ENCODE measurements around the gene NAV2.

The NAV2 gene

DNA sequence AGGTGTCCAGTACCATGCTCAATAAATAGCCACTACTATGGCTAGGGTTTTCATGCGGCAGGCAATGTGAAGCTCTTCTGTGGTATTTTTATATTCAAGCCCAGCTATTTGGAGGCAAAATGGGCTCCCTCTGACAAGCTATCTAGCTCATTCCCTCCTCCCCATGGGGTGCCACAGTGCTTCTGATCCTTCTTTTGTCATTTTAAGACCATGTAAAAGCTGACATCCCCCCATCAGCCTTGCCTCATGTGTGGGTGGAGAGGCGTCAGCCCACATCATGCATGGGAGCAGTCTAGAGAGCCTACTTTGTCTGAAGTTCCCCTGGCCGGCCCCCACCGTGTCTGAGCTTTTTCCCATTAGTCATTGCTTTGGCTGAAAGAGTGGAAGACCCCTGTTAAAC is 59.8 kb downstream of the NAV2 start:
- Histone ChIP-seq H3K4me1 (ENCODE audit: control insufficient read depth, insufficient read depth, low read length) (peaks cover 43% of the 10 kb centered on the region), H3K4me2 (ENCODE audit: low read length) (no peak overlapping the region), H3K9ac (ENCODE audit: low read depth, low read length) (no peak overlapping the region), H3K9me3 (replicated peaks; ENCODE audit: low read length) (no peaks in the 10 kb centered on the region), H3K27me3 (ENCODE audit: control insufficient read depth, insufficient read depth, low read length) (no peaks in the 10 kb centered on the region), H3K4me3 (ENCODE audit: low read length) (no peak overlapping the region), H3K36me3 (ENCODE audit: insufficient read depth, low read length) (peaks cover 32% of the 10 kb centered on the region)

- peaks cover 50% of the 10 kb centered on the region for H3K4me1 ChIP-seq (ENCODE audit: control insufficient read depth, insufficient read depth, low read length)
These were observed 61.7 kb downstream of the NAV2 start for GRCh38 chr11:19774329-19774728.

DNA sequence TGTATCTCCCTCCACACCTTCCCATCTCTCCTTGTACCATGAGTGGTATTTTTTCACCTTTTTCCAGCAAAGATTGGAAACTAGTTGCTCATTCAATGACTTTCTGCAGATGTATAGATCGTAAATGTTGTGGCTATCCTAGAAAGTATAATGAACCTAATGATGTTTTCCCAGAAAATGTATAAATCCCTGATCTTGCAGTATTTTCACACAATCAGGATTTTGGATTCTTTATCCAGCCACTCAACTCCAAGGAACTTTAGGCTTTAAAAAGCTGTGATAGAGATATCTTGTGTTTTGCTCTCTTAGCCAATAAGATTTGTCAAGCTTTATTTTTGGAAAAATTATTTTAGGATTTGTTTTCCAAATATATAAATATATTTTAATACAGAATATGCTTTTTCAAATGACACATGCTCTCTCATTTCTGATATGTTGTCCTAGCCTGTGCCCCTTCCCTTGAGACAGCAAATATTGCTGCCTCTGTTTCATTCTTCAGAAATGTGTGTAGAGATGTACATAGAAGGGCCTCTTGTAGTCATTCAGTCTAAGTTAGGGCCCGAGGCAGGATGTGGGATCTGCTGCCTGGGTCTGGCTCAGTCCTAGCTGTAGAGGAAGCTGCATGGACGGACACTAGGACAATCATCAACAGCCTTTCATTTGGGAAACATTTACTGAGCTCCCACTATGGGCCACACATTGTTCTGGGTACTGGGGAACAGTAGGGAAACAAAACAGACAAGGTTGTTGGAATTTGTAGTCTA is 62.4 kb downstream of the NAV2 start:
- Histone ChIP-seq H3K27me3 (ENCODE audit: control insufficient read depth, insufficient read depth, low read length) (no peaks in the 10 kb centered on the region), H3K4me3 (ENCODE audit: low read length) (no peak overlapping the region), H3K4me1 (ENCODE audit: control insufficient read depth, insufficient read depth, low read length) (peaks cover 51% of the 10 kb centered on the region), H3K36me3 (ENCODE audit: insufficient read depth, low read length) (peaks cover 37% of the 10 kb centered on the region), H3K9me3 (replicated peaks; ENCODE audit: low read length) (no peaks in the 10 kb centered on the region), H3K4me2 (ENCODE audit: low read length) (no peak overlapping the region), H3K9ac (ENCODE audit: low read depth, low read length) (no peak overlapping the region)

More at GRCh38 chr11:19774329-19774728, 61.7 kb downstream of the NAV2 start:
- Histone ChIP-seq H3K4me3 (ENCODE audit: low read length) (no peak overlapping the region), H3K9ac (ENCODE audit: low read depth, low read length) (no peak overlapping the region), H3K9me3 (replicated peaks; ENCODE audit: low read length) (no peaks in the 10 kb centered on the region), H3K4me2 (ENCODE audit: low read length) (no peak overlapping the region), H3K27me3 (ENCODE audit: control insufficient read depth, insufficient read depth, low read length) (no peaks in the 10 kb centered on the region), H3K36me3 (ENCODE audit: insufficient read depth, low read length) (peaks cover 32% of the 10 kb centered on the region)

DNA sequence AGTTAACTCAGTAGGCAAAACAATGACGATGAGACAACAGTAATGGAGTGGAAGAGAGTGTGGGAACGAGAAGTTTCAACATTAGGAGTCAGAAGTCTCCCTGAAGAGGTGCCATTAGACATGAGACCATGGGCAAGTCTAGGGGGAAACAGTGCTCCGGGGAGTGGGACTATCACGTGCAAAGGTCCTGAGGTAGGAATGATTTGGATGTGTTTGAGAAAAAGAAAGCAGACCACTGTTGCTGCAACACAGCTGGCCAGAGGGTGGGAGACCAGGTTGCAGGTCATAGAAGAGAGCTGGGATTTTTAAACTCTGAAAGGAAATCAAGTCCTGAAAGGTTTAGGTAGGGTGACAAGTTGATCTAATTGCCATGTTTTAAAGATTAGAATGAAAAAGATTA is 63.0 kb downstream of the NAV2 start:
- H3K27me3 ChIP-seq (ENCODE audit: control insufficient read depth, insufficient read depth, low read length) = no peaks in the 10 kb centered on the region
- no peak overlapping the region for H3K4me3 ChIP-seq (ENCODE audit: low read length)
- H3K9me3 ChIP-seq (replicated peaks; ENCODE audit: low read length) = no peaks in the 10 kb centered on the region
- peaks cover 43% of the 10 kb centered on the region for H3K36me3 ChIP-seq (ENCODE audit: insufficient read depth, low read length)
- peaks cover 47% of the 10 kb centered on the region for H3K4me1 ChIP-seq (ENCODE audit: control insufficient read depth, insufficient read depth, low read length)
- no peak overlapping the region for H3K9ac ChIP-seq (ENCODE audit: low read depth, low read length)
- no peak overlapping the region for H3K4me2 ChIP-seq (ENCODE audit: low read length)

DNA sequence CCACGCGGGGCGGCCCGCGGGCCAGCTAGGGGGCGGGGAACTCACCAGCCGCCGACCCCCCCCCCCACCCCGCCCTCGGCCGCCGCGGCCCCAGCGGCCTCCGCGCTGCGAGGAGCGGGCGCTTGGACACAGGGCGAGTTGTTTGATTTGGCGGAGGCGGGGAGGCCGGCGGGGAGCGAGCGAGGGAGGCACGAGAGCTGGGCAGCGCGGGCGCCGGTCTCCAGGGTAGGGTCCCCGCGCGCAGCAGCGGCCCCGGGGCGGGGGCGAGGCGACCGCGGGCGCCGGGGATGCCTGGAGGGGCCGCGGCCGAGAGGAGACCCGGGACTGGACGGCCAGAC is 64.4 kb downstream of the NAV2 start:
- Histone ChIP-seq H3K4me3 (ENCODE audit: low read length) (peak overlapping the region; percentile 9), H3K27me3 (ENCODE audit: control insufficient read depth, insufficient read depth, low read length) (no peaks in the 10 kb centered on the region)

DNA sequence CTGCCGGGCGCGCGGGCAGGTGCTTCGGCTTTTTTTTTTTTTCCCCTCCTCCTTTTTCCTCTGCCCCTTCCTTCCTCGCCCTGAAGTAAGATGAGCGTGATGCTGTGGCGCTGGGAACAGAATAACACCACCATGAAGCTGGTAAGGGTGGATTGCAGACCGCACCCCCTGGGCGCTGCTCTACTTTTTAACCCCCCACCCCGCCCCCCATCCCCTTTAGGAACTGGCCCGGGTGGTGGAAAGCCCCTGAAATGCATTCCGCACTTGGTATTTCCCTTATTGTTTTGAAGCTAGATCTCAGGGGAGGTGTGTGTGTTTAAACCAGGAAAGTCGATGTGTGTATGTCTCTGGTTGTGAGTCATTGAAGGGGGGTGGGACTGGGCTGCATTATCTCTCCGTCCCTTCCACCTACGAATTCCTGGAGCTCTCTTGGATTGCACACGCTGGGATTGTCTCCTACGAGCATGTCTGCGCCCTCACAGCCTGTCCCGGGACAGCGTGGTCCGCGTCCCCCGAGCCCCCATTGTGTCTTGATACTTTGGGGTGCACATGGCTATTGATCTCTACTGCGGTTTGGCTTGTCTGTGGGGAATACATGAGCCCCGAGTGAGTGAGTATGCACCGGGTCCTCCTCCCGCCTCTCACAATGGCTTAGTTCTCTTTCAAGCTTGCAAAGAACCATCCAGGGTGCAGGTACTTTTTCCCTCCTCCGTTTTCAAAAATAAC is 64.9 kb downstream of the NAV2 start:
- Histone ChIP-seq H3K27me3 (ENCODE audit: control insufficient read depth, insufficient read depth, low read length) (no peaks in the 10 kb centered on the region), H3K9ac (ENCODE audit: low read depth, low read length) (no peak overlapping the region), H3K4me2 (ENCODE audit: low read length) (peak overlapping the region; percentile 47), H3K36me3 (ENCODE audit: insufficient read depth, low read length) (peaks cover 53% of the 10 kb centered on the region), H3K4me3 (ENCODE audit: low read length) (peak overlapping the region; percentile 5), H3K9me3 (replicated peaks; ENCODE audit: low read length) (no peaks in the 10 kb centered on the region), H3K4me1 (ENCODE audit: control insufficient read depth, insufficient read depth, low read length) (peaks cover 34% of the 10 kb centered on the region)

More for the DNA sequence above, 64.4 kb downstream of the NAV2 start:
- Histone ChIP-seq H3K36me3 (ENCODE audit: insufficient read depth, low read length) (peaks cover 54% of the 10 kb centered on the region), H3K4me1 (ENCODE audit: control insufficient read depth, insufficient read depth, low read length) (peaks cover 34% of the 10 kb centered on the region), H3K9ac (ENCODE audit: low read depth, low read length) (no peak overlapping the region), H3K4me2 (ENCODE audit: low read length) (peak overlapping the region; percentile 55), H3K9me3 (replicated peaks; ENCODE audit: low read length) (no peaks in the 10 kb centered on the region)

DNA sequence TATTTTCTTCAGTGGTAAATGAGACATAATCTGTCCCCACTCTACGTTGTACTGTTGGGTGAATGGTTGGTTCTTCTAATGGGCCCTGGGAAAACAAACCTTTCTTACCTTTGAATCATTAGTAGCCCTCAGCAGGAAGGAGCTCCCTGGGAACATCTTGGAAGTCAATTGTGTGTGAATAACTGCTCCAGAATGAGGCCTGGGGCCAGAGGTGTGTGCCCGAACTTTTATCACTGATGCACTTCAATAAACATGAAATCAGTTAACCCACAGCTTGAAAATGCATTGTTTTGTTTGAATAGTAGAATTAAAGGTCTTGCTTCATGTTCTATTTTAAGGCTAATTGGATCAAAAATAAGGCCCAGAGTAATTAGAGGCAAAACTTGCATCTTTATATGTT is 67.1 kb downstream of the NAV2 start:
- no peaks in the 10 kb centered on the region for H3K27me3 ChIP-seq (ENCODE audit: control insufficient read depth, insufficient read depth, low read length)

DNA sequence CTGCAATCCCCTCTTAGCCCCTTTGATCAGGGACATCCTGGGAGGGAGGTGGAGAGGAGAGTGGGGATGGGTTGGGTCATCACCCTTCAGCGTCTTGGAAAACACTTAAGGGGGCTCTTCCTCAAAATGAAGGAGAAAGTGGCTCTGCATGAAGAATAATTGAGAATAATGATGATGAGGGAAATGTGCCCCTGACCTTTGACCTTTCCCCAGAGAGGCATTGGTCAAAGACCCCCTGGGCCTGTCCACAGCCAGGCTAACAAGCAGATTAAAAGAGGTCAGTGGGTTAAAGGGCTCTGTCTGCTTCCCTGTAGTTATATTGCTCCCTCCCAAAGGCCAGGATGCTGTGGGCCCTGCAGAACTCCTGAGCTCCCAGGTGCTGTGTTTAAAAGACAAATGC is 68.7 kb downstream of the NAV2 start:
- Histone ChIP-seq H3K9ac (ENCODE audit: low read depth, low read length) (no peak overlapping the region), H3K36me3 (ENCODE audit: insufficient read depth, low read length) (peaks cover 46% of the 10 kb centered on the region), H3K27me3 (ENCODE audit: control insufficient read depth, insufficient read depth, low read length) (no peaks in the 10 kb centered on the region), H3K4me2 (ENCODE audit: low read length) (no peak overlapping the region), H3K4me1 (ENCODE audit: control insufficient read depth, insufficient read depth, low read length) (peaks cover 31% of the 10 kb centered on the region), H3K9me3 (replicated peaks; ENCODE audit: low read length) (no peaks in the 10 kb centered on the region), H3K4me3 (ENCODE audit: low read length) (no peak overlapping the region)

More for the DNA sequence above, 67.1 kb downstream of the NAV2 start:
- Histone ChIP-seq H3K4me3 (ENCODE audit: low read length) (no peak overlapping the region), H3K9me3 (replicated peaks; ENCODE audit: low read length) (no peaks in the 10 kb centered on the region), H3K9ac (ENCODE audit: low read depth, low read length) (no peak overlapping the region), H3K4me2 (ENCODE audit: low read length) (no peak overlapping the region), H3K4me1 (ENCODE audit: control insufficient read depth, insufficient read depth, low read length) (peaks cover 34% of the 10 kb centered on the region), H3K36me3 (ENCODE audit: insufficient read depth, low read length) (peaks cover 47% of the 10 kb centered on the region)

- Histone ChIP-seq H3K9me3 (replicated peaks; ENCODE audit: low read length) (no peaks in the 10 kb centered on the region), H3K4me1 (ENCODE audit: control insufficient read depth, insufficient read depth, low read length) (peaks cover 9% of the 10 kb centered on the region), H3K4me3 (ENCODE audit: low read length) (no peak overlapping the region), H3K36me3 (ENCODE audit: insufficient read depth, low read length) (peaks cover 39% of the 10 kb centered on the region), H3K4me2 (ENCODE audit: low read length) (no peak overlapping the region), H3K27me3 (ENCODE audit: control insufficient read depth, insufficient read depth, low read length) (no peaks in the 10 kb centered on the region), H3K9ac (ENCODE audit: low read depth, low read length) (no peak overlapping the region)
These were observed 72.6 kb downstream of the NAV2 start for GRCh38 chr11:19785265-19785664.

DNA sequence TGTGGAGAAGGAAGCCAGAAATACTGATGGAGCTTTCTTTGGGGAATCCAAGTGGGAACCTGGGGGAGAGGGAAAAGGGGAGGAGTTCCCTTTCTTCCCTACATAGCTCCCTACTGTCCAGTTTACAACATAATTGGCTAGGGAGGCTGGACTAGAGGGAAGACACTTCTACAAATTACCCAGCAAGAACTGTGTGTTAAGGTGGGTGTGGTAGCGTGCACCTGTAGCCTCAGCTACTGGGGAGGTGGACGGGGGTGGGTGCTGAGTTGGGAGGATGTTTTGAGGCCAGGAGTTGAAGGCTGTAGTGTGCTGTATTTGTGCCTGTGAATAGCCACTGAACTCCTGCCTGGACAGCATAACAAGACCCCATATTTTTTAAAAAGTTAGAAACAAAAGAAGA is 74.0 kb downstream of the NAV2 start:
- peaks cover 40% of the 10 kb centered on the region for H3K36me3 ChIP-seq (ENCODE audit: insufficient read depth, low read length)
- H3K4me2 ChIP-seq (ENCODE audit: low read length) = no peak overlapping the region
- peaks cover 12% of the 10 kb centered on the region for H3K4me1 ChIP-seq (ENCODE audit: control insufficient read depth, insufficient read depth, low read length)
- H3K9me3 ChIP-seq (replicated peaks; ENCODE audit: low read length) = no peaks in the 10 kb centered on the region
- H3K27me3 ChIP-seq (ENCODE audit: control insufficient read depth, insufficient read depth, low read length) = no peaks in the 10 kb centered on the region
- H3K4me3 ChIP-seq (ENCODE audit: low read length) = no peak overlapping the region
- no peak overlapping the region for H3K9ac ChIP-seq (ENCODE audit: low read depth, low read length)

- Histone ChIP-seq H3K36me3 (ENCODE audit: insufficient read depth, low read length) (peaks cover 39% of the 10 kb centered on the region), H3K9me3 (replicated peaks; ENCODE audit: low read length) (no peaks in the 10 kb centered on the region), H3K4me1 (ENCODE audit: control insufficient read depth, insufficient read depth, low read length) (peaks cover 12% of the 10 kb centered on the region), H3K4me3 (ENCODE audit: low read length) (no peak overlapping the region), H3K9ac (ENCODE audit: low read depth, low read length) (no peak overlapping the region), H3K27me3 (ENCODE audit: control insufficient read depth, insufficient read depth, low read length) (no peaks in the 10 kb centered on the region), H3K4me2 (ENCODE audit: low read length) (no peak overlapping the region)
These were observed 75.8 kb downstream of the NAV2 start for GRCh38 chr11:19788435-19788834.

DNA sequence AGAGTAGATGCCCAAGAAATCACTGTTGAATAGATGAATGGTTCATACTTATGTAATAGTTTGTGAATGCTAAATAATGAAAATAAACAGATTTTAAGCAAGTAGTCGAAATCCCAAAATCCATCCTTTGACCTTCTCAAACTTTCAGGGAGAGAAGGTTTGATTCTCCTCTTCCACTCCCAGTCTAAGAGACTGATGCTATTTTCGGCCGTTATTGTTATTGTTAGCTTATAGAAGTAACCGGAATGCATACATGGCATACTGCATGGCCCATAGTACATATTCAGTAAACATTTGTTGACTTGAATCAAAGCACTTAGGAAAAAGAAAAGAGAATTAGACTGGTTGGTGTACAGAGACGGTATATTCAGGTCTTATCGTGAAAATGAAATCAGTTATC is 76.6 kb downstream of the NAV2 start:
- Histone ChIP-seq H3K27me3 (ENCODE audit: control insufficient read depth, insufficient read depth, low read length) (no peaks in the 10 kb centered on the region), H3K4me2 (ENCODE audit: low read length) (no peak overlapping the region)

More for the DNA sequence above, 76.6 kb downstream of the NAV2 start:
- Histone ChIP-seq H3K4me1 (ENCODE audit: control insufficient read depth, insufficient read depth, low read length) (peaks cover 12% of the 10 kb centered on the region), H3K9me3 (replicated peaks; ENCODE audit: low read length) (no peaks in the 10 kb centered on the region), H3K4me3 (ENCODE audit: low read length) (no peak overlapping the region), H3K9ac (ENCODE audit: low read depth, low read length) (no peak overlapping the region), H3K36me3 (ENCODE audit: insufficient read depth, low read length) (peaks cover 43% of the 10 kb centered on the region)

Data from skeletal muscle satellite cell (primary cell).